IPS-18c (cell line): ENCODE measurements around the gene TBC1D5.
"Not testable (repeated sequence)": the region's sequence is repeated elsewhere in the genome, so short reads cannot be mapped to it uniquely, and the experiment has no call there.

Experiments
- H3K4me3 ChIP-seq: 2 replicates; pipeline ENCODE4 v1.7.0; 2013; ENCODE audit warnings: low read depth, mild to moderate bottlenecking, low read length, moderate library complexity; ENCODE audit not compliant: insufficient read depth
- H3K9me3 ChIP-seq: one replicate; pipeline ENCODE4 v1.6.1; 2013; ENCODE audit warnings: mild to moderate bottlenecking, low read length, moderate library complexity; ENCODE audit not compliant: control insufficient read depth, insufficient read depth

Gene TBC1D5

DNA sequence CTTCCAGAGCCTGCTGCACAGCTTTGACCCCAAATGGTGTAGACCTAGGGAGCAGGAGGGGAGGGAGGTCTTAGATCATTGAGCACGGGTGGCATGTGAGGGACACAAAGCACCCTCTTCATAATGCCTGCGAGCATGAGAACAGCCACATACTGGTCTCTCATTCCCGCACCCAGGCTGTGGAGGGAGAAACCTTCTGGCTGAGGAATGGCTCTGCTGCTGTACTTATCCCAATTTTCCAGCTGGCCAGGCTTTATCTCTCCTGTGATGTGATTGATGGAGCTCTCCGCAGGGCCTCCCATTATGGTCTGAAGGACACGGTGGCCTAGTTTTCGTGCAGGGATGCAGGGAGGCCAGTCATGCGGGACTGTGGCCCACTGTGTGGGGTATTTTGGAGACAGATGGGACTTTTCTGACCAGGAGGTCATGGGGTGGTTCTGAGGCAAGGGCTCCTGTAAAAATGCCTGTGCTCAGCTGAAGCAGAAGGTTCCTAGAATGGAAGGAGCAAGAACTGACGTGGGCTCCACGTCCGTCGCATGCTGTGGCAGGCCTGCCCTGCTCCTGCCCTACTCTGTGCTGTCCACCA is 606.2 kb downstream of the TBC1D5 start:
- no peak overlapping the region for H3K4me3 ChIP-seq

DNA sequence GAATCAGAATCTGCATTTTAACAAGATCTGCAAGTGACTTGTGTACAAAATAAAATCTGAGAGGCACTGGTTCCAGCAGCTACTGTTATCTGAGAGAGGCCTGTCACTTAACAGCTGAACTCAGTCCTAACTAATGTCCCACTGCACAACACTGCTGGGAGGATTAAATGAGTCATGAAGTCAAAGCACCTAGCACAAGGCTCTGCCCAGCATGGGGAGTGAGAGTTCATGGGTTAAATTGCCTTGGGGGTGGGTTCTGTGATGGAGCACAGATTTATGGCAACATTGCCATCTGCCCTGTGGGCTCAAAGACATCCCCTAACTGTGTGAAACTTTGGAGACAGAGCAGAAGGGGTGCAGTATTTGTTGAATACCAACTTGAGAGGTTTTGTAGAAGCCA is 606.7 kb downstream of the TBC1D5 start:
- no peaks in the 10 kb centered on the region for H3K9me3 ChIP-seq
- H3K4me3 ChIP-seq: no peak overlapping the region

More for the DNA sequence above, 606.2 kb downstream of the TBC1D5 start:
- no peaks in the 10 kb centered on the region for H3K9me3 ChIP-seq

DNA sequence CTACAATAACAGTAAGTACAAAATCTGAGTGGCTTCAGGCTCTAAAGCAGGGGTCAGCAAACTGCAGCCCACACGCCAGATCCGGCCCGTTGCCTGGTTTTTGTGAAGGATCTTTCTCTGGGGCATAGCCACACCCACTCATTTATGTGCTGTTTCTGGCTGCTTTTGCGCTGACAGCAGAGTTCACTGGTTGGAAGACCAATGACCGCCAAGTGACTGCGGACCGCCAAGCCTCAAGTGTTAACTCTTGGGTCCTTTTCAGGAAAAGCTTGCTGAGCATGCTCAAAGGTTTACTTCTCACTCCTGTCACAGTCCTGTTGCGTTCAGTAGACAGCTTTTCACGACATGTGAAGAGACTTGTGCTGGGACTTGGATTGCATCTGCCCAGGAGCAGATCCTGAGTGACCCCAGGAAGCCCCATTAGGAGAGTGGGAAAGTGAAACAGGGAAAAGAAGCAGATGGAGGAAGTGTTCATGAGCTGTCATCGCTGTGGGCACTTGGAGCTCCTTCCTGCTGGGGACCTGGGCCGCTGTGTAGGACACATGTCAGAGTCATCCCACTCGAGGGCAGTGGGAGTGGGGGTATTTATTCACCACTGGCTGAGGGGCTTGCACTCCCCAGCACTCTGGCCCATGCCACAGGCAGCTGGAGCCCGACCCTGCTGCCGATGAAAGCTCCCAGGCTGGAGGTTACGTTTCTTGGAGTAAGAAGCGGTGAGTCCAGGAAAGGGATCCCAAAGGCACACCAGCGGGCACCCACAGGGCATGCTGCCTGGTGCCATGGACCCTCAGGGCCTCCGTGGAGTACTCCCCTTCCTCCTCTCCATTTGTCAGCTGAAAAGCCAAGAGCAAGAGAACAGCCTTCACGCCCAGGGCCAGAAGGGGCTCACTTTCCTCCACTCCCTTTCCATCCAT is 608.5 kb downstream of the TBC1D5 start:
- no peaks in the 10 kb centered on the region for H3K9me3 ChIP-seq

DNA sequence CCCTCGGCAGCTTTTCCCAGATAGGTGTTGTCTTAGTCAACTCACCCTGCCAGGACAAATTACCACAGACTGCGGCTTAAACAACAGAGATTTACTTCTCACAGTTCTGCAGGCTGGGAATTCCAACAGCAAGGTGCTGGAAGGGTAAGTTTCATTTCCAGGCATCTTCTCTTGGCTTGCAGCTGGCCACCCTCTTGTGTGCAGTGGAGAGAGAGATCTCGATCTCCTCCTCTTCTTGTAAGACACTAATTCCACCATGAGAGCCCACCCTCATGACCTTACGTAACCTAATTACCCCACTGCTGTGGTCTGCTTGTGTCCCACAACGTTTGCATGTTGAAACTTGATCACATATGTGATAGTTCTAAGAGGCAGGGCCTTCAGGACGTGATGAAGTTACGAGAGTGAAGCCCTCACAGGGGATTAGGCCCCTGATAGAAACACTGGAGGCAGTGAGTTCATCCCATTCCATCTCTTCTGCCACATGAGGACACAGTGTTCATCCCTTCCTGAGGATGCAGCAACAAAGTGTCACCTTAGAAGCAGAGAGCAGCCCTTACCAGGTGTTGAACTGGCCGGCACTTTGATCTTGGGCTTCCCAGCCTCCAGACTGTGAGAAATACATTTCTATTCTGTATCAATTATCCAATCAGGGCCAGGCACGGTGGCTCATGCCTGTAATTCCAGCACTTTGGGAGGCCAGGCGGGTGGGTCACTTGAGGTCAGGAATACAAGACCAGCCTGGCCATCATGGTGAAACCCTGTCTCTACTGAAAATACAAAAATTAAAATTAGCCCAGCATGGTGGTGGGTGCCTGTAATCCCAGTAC is 609.9 kb downstream of the TBC1D5 start:
- H3K4me3 ChIP-seq: no peak overlapping the region
- no peaks in the 10 kb centered on the region for H3K9me3 ChIP-seq

More for the DNA sequence above, 608.5 kb downstream of the TBC1D5 start:
- no peak overlapping the region for H3K4me3 ChIP-seq

DNA sequence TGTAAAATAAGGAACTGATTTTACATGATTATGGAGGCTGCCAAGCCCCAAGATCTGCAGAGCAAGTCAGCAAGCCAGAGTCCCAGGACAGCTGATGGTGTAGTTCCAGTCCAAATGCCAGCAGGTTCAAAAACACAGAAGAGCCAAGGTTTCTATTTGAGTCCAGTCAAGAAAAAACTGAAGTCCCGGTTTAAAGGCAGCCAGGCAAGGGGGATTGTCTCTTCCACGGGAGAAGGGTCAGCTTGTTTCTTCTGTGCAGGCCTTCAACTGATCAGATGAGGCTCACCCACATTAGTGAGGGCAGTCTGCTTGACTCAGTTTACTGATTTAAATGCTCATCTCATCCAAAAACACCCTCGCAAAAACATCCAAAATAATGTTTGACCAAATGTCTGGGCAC is 611.5 kb downstream of the TBC1D5 start:
- Histone ChIP-seq H3K4me3 (no peak overlapping the region), H3K9me3 (no peaks in the 10 kb centered on the region)

DNA sequence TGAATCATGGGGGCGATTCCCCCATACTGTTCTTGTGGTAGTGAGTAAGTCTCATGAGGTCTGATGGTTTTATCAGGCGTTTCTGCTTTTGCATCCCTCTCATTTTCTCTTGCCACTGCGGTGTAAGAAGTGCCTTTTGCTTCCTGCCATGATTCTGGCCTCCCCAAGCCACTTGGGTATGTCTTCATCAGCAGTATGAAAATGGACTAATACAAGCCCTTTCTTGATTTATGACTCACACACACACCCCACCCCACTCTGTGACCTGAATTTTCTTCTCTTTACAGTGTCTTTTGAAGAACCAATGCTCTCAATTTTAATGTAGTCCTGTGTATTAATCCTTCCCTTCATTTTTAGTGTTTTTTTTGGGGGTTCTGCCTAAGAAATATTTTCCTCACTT is 612.9 kb downstream of the TBC1D5 start:
- no peak overlapping the region for H3K4me3 ChIP-seq
- no peaks in the 10 kb centered on the region for H3K9me3 ChIP-seq

DNA sequence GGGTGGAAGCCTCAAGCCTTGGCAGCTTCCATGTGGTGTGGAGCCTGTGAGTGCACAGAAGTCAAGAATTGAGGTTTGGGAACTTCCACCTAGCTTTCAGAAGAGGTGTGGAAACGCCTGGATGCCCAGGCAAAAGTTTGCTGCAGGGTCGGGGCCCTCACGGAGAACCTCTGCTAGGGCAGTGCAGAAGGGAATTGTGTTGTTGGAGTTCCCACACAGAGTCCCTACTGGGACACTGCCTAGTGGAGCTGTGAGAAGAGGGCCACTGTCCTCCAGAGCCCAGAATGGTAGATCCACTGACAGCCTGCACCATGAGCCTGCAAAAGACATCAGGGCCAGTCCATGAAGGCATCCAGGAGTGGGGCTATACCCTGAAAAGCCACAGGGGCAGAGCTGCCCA is 613.8 kb downstream of the TBC1D5 start:
- not testable (repeated sequence) for H3K4me3 ChIP-seq, H3K9me3 ChIP-seq

DNA sequence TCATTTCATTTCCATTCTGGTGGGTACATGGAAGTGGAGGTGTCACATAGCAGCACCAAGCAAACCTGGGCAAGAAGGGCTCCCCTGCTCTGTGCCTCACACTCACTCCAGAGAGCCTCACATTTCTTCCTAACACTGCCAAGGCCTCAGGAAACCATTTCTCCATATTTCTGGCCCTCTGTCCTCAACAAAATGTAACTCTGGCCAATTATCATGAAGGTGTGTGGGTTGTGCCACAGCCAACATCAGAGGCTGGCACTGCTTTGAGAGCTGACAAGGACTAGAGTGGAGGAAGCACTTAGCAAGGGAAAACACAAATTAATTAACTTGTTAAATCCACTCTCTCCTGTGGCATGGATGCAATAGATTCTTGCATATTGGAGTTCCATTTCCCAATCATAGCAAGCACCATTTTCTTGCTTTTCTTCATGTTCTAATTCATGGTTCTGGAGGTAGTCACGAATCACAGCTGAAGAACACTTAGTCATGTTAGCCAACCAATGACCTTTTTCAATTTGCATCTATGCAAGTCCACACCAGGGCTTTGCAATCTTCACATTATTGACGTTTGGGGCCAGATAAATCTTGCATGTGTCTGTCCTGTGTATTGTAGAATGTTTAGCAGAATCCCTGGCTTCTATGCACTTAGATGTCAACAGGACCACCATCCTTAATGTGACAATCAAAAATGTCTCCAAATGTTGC is 616.5 kb downstream of the TBC1D5 start:
- Histone ChIP-seq H3K4me3 (no peak overlapping the region), H3K9me3 (no peaks in the 10 kb centered on the region)

DNA sequence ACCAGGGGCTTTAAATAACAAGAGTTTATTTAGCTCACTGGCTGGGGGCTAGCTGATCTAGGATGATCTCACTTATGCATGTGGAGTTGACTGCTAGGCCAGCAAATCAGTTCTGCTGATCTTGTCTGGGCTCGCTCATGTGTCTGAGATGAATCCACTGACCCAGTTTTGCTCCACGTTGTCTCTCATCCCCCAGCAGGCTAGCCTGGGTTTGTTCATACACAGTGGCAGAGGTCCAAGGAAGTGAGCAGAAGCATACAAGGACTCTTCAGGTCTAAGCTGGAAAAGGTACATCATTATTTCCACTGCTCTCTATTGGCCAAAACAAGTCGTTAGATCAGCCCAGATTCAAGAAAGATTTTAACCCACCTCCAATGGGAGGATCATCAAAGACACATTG is 619.7 kb downstream of the TBC1D5 start:
- H3K4me3 ChIP-seq: no peak overlapping the region
- H3K9me3 ChIP-seq: no peaks in the 10 kb centered on the region

DNA sequence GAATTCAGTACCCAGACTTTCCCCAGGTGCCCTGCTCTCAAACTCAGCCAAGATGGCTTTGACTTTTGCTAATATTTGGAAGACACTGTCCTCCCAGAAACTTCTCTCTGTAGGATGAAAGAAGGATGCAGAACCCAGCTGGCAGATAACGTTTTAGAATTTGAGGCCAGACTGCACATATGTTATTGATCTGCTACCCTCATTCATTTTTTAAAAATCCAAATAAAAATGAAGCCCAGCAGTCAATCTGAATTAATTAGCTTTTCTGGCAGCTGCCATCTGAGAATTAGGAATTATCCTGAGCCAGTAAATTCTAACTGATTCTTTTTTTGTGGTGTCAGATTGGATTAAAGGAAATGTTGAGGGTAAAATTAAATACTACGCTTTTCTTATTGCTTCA is 621.1 kb downstream of the TBC1D5 start:
- H3K9me3 ChIP-seq: no peaks in the 10 kb centered on the region
- H3K4me3 ChIP-seq: no peak overlapping the region

DNA sequence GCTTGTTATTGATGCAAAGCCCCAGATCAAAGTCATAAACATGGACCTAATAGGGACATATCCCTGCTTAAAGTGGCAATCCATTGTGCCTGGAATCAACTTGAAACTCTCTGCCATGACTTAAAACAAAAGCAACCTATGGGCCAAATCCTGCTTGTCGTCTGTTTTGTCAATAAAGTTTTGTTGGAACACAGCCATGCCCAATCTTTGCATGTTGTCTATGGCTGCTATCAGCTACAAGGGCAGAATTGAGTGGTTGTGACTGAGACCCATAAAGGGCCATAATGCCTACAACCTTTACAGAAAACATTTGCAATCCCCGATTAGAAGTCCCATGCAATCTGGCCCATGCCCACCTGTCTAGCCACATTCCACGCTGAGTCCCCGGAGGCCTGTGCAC is 622.3 kb downstream of the TBC1D5 start:
- Histone ChIP-seq H3K4me3 (no peak overlapping the region), H3K9me3 (no peaks in the 10 kb centered on the region)

DNA sequence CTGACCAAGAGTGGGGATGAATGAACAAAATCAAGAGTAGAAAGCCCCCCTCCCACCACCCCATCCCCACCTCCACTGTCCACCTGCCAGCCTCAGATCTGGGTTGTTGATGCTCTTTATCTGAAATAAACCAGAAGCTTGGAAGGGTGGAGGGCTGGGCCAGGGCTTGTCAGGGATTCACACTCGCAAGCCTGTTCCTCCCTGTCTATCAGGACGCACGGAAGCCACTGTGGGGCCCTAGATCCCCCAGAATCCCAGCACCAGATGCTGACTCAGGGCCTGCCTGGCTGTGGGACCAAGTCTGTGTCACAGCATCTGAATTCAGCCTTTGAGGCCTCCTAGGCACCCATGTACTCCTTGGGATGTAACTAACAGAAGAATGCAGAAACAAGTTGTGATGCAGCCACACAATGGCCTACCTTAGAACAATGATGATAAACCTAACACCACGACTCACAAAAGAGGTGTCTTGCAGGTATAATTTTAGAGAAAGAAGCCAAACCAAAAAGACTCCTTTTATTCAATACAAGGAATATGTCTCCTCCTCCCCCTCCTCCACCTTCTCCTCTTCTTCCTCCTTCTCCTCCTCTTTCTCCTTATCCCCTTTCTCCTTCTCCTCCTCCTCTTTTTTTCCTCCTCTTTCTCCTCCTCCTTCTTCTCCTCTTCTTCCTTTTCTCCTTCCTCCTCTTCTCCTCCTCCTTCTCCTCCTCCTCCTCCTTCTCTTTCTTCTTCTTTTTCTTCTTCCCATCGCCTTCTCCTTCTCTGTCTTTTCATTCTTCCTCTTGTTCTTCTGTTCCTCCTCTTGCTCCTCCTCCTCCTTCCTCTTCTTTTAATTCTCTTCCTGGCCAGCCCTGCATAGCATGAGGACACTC is 623.0 kb downstream of the TBC1D5 start:
- Histone ChIP-seq H3K9me3 (no peaks in the 10 kb centered on the region), H3K4me3 (no peak overlapping the region)

DNA sequence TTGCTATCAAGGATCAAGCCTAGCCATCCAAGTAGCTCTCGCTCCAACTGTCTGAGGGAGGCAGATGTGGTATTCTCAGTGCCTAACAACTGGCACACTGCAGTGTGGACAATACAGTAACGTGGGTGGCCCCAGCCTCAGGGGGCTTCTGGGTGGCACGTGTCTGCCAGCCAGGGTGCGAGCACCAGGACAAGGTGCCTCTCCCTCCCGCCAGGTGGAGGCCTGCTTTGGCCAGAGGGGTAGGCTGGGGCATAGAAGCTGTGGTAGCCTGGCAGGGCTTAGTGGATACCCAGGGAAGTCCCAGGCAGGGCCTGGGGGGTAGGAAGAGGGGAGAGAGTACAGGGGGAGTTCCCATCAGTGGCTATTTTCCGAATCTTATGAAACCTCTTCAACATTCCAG is 623.7 kb downstream of the TBC1D5 start:
- Histone ChIP-seq H3K9me3 (no peaks in the 10 kb centered on the region), H3K4me3 (no peak overlapping the region)

DNA sequence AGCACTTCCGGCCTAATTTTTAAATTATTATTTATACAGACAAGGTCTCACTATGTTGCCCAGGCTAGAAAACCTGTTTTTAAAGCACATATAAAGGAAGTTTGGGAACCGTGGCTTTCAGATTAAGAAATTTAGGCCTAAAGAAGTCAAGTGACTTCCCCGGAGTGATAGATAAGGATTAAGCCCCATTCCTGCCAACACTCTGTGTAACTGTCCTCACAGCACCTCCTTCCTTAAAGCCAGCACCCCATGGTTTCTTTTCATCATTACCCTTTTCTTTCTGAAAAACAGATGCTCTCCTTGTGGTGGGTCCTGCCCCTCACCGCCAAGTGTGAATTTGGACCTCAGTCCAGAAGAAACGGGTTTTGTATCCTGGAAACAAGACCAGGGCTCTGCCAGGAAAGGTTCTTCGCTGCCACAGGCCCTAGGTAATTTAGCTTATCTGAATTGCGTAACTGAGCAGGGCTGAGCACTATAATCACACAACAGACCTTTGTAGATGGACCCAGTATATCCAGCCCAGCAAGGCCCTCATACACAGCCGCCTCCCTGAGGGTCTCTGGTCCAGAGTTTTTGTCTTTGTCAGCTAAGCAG is 626.3 kb downstream of the TBC1D5 start:
- Histone ChIP-seq H3K9me3 (no peaks in the 10 kb centered on the region), H3K4me3 (no peak overlapping the region)

DNA sequence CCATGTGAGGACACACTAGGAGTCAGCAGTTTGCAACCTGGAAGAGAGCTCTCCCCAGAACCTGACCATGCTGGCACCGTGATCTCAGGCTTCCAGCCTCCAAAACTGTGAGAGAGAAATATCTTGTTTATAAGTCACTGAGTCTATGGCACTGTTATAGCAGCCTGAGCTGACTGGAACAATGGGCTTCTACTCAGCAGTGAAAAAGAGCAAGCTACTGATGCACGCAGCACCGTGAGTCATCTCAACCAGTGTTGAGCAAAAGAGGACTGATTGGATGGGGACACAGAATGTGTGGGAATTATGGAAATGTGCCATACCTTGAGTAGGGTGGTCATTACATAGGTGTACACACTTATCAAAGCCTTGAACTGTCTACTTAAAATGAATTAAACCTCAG is 627.2 kb downstream of the TBC1D5 start:
- H3K4me3 ChIP-seq: no peak overlapping the region
- no peaks in the 10 kb centered on the region for H3K9me3 ChIP-seq

DNA sequence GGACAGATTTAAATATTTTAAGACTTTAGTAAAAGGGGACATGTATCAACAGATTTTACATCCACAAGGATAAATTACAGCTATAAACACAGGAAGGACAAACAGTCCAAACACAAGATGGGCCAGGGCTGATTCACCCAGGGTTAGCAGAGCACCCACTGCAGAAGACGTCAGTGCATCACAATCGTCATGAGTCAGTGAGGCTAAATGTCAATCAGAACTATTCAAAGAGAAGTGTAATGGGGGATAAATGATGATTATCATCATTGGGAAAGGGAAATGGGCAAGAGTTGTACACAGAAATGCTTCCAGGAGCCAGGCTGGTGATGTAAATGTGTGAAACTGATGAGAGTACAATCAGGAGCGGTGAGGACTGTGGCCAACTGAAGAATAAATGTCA is 630.8 kb downstream of the TBC1D5 start:
- H3K4me3 ChIP-seq: no peak overlapping the region

More for the DNA sequence above, 630.8 kb downstream of the TBC1D5 start:
- H3K9me3 ChIP-seq: no peaks in the 10 kb centered on the region
